PFSK-1 (cell line): ENCODE data around the gene HLA-DMB.

Experiments
- FOXP2 ChIP-seq: optimal IDR thresholded peaks from 2 replicates; pipeline ENCODE3; 2011; ENCODE audit warnings: borderline replicate concordance, control low read depth, inconsistent platforms; ENCODE audit not compliant: insufficient read depth; ENCODE audit errors: extremely low read length, extremely low read depth
- POLR2AphosphoS5 ChIP-seq: IDR thresholded peaks from 2 replicates; pipeline ENCODE4 v1.6.1; 2012; ENCODE audit warnings: low read depth, mild to moderate bottlenecking, control low read depth, low read length, moderate library complexity
- SIN3A ChIP-seq: IDR thresholded peaks from 2 replicates; pipeline ENCODE4 v1.6.1; 2012; ENCODE audit warnings: mild to moderate bottlenecking, low read length, moderate library complexity, borderline replicate concordance; ENCODE audit not compliant: insufficient read depth
- TAF1 ChIP-seq: IDR thresholded peaks from 2 replicates; pipeline ENCODE4 v1.6.1; 2012; ENCODE audit warnings: low read length, control low read depth, borderline replicate concordance; ENCODE audit not compliant: insufficient read depth
- TF ChIP-seq, protein P1 (sequence below), 2 experiments: IDR thresholded peaks; 2 replicates each; pipeline versions ENCODE4 v1.6.1 to v1.8.0; 2011 to 2012; ENCODE audit warnings: low read depth in 2 of 2, low read length in 2 of 2, control low read depth in 1 of 2, inconsistent platforms in 1 of 2, mild to moderate bottlenecking in 1 of 2, moderate library complexity in 1 of 2; ENCODE audit not compliant: insufficient read depth in 1 of 2

Gene HLA-DMB

GRCh38 chr6:32952817-32953739 is 12.2 kb upstream of the HLA-DMB start, which contains the start of gene HLA-DMA:
TSS of gene HLA-DMA (minus strand) at chr6:32953097. CDS start at chr6:32953036, 61 bp downstream.
- TF ChIP-seq FOXP2 = no peak
- no peak for TF ChIP-seq POLR2AphosphoS5
- no peak for TF ChIP-seq TAF1
- TF ChIP-seq, protein P1, sequence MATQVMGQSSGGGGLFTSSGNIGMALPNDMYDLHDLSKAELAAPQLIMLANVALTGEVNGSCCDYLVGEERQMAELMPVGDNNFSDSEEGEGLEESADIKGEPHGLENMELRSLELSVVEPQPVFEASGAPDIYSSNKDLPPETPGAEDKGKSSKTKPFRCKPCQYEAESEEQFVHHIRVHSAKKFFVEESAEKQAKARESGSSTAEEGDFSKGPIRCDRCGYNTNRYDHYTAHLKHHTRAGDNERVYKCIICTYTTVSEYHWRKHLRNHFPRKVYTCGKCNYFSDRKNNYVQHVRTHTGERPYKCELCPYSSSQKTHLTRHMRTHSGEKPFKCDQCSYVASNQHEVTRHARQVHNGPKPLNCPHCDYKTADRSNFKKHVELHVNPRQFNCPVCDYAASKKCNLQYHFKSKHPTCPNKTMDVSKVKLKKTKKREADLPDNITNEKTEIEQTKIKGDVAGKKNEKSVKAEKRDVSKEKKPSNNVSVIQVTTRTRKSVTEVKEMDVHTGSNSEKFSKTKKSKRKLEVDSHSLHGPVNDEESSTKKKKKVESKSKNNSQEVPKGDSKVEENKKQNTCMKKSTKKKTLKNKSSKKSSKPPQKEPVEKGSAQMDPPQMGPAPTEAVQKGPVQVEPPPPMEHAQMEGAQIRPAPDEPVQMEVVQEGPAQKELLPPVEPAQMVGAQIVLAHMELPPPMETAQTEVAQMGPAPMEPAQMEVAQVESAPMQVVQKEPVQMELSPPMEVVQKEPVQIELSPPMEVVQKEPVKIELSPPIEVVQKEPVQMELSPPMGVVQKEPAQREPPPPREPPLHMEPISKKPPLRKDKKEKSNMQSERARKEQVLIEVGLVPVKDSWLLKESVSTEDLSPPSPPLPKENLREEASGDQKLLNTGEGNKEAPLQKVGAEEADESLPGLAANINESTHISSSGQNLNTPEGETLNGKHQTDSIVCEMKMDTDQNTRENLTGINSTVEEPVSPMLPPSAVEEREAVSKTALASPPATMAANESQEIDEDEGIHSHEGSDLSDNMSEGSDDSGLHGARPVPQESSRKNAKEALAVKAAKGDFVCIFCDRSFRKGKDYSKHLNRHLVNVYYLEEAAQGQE (IDR thresholded peaks at IDR 0.05; ENCODE audit: insufficient read depth in 1 of 2, low read depth in 2 of 2, low read length in 2 of 2) = no peak
- no peak for TF ChIP-seq SIN3A

GRCh38 chr6:32950449-32950848 is 9.6 kb upstream of the HLA-DMB start:
- TF ChIP-seq, protein P1 (IDR thresholded peaks at IDR 0.05; ENCODE audit: insufficient read depth in 1 of 2, low read depth in 2 of 2, low read length in 2 of 2) = no peak

- TF ChIP-seq FOXP2 (no peak), POLR2AphosphoS5 (no peak), TAF1 (no peak), SIN3A (no peak)
- TF ChIP-seq, protein P1 (IDR thresholded peaks at IDR 0.05; ENCODE audit: insufficient read depth in 1 of 2, low read depth in 2 of 2, low read length in 2 of 2) = no peak
These were observed 9.2 kb upstream of the HLA-DMB start for GRCh38 chr6:32950010-32950409.

DNA sequence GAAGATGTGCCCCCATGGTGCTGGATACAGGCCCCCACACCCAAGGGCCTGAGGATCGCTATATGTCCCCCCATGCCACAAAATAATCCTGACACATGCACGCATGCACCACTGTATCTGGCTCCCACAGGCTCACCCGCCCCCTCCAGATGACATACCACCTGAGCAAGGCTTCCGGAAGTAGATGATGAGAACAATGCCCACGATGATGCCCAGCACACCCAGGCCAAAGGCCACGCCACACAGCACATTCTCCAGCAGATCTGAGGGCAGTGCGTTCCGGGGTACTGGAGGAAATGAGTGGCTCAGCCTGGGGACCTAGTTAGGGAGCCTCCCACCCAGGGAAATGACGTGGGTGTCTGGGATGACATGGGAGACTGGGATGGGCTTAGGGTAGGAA is 8.3 kb upstream of the HLA-DMB start:
- TF ChIP-seq SIN3A (no peak), POLR2AphosphoS5 (no peak), FOXP2 (no peak), TAF1 (no peak)
- TF ChIP-seq, protein P1 (IDR thresholded peaks at IDR 0.05; ENCODE audit: insufficient read depth in 1 of 2, low read depth in 2 of 2, low read length in 2 of 2) = no peak
